Activated gamma-delta T cell treated with anti-CD3 and anti-CD28 coated beads, Interleukin-2, amount 50 U/mL, for 16 hours (primary cell): ENCODE results near the gene BECN2.

Experiments
- DNase-seq: peaks from one replicate; pipeline ENCODE4 v3.0.0-alpha.2; 2020; ENCODE audit warnings: low read depth

The BECN2 gene, protein sequence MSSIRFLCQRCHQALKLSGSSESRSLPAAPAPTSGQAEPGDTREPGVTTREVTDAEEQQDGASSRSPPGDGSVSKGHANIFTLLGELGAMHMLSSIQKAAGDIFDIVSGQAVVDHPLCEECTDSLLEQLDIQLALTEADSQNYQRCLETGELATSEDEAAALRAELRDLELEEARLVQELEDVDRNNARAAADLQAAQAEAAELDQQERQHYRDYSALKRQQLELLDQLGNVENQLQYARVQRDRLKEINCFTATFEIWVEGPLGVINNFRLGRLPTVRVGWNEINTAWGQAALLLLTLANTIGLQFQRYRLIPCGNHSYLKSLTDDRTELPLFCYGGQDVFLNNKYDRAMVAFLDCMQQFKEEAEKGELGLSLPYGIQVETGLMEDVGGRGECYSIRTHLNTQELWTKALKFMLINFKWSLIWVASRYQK

GRCh38 chr1:241957692-241958494 lies at the start of gene BECN2:
Gene BECN2, plus strand, starts transcription at chr1:241957767. Its CDS starts 0 bp downstream, at chr1:241957767.
- no peak for DNase-seq

- DNase-seq = no peak
These were observed 41.4 kb upstream of the BECN2 start for GRCh38 chr1:241916196-241916595.

- no peak for DNase-seq
These were observed 40.1 kb upstream of the BECN2 start for GRCh38 chr1:241917487-241917886.

DNA sequence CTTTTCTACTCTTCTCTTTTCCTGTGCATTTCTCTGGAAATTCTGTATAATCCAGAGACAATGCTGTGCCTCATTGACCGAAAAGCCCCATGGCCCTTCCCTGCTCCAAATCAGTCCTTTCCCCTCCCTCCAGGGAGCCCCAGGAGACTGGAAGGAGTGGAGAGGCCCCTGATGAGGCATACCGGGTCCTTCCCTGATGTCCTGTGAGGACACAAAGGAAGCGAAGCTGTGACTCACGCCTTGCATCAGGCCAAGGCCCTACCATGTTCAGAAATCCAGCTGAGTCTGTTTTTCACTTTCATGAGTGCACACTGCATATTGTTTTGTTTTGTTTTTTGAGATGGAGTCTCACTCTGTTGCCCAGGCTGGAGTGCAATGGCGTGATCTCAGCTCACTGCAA lies 38.7 kb upstream of the BECN2 start:
- no peak for DNase-seq

GRCh38 chr1:241924080-241924808 lies 33.3 kb upstream of the BECN2 start:
- no peak for DNase-seq

- DNase-seq = no peak
These were observed 31.4 kb upstream of the BECN2 start for GRCh38 chr1:241926141-241926540.

- no peak for DNase-seq
These were observed 30.2 kb upstream of the BECN2 start for GRCh38 chr1:241927321-241927720.

- no peak for DNase-seq
These were observed 24.7 kb upstream of the BECN2 start for GRCh38 chr1:241932845-241933244.

DNA sequence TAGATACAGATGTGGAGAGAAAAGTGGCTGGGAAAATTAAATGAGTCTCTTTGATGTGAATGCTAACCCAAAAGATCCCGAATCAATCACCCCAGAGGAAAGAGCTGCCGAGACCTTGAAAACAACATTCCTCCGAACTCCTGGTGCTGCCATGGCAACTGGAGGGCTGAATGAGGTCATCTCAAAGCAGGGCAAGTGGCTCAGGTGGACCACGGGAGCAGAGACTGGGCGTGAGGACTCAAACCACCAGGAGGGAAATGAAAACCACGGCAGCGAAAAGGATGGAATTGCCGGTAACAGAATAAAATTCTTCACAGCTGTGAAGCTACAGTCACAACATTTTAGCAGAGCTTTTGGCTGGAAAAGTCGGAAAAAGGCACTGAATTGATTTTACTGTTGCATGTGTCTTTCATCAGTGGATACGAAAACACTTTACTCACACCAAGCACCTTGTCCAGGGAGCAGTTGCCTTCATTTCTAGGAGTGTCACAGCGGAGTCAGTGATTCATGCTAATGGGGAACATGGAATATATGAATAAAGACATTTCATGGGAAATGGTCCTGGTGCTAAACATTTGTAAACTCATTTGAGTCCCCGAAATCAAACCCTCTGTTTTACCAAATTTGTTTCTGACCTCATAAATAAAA lies 23.2 kb upstream of the BECN2 start:
- DNase-seq = no peak

GRCh38 chr1:241934866-241935265 lies 22.7 kb upstream of the BECN2 start:
- DNase-seq = no peak

- no peak for DNase-seq
These were observed 17.8 kb upstream of the BECN2 start for GRCh38 chr1:241939798-241940197.

DNA sequence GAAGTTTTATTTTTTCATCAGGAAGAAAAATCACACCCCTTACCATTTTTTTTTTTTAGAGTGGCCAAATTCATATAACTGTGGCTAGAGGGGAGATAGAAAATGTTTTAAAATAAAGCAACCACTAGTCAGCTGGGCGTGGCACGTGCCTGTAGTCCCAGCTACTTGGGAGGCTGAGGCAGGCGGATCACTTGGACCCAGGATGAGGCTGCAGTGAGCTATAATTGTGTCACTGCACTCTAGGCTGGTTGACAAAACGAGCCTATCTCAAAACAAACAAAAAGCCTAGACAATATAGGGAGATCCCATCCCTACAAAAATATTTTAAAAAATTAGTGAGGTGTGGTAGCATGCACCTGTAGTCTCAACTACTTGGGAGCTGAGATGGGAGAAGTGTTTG lies 14.8 kb upstream of the BECN2 start:
- DNase-seq = no peak

GRCh38 chr1:241944300-241944699 lies 13.3 kb upstream of the BECN2 start:
- no peak for DNase-seq

DNA sequence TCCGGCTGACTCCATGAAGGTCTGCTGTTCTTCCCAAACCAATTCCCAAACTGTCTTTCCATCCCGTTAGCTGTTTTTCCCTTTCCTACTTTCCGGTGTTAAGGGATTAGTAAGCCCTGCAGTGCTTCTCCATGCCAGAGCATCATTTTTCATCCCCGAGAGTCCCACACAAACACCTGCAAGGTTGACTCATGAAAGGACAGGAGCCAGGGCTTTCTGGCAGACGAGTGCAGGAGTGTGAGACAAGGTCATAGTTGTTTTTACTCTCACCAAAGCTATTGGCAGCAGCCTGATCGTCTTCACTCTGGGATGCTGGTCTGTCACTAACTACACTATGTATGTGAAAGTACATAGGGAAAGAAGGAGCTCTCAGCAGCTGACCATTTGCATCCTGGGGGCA lies 10.2 kb upstream of the BECN2 start:
- DNase-seq = no peak

GRCh38 chr1:241950390-241950789 lies 7.2 kb upstream of the BECN2 start:
- DNase-seq = no peak

GRCh38 chr1:241962153-241962552 lies 4.6 kb downstream of the BECN2 start:
- no peak for DNase-seq

GRCh38 chr1:241963722-241964121 lies 6.2 kb downstream of the BECN2 start:
- DNase-seq = no peak

DNA sequence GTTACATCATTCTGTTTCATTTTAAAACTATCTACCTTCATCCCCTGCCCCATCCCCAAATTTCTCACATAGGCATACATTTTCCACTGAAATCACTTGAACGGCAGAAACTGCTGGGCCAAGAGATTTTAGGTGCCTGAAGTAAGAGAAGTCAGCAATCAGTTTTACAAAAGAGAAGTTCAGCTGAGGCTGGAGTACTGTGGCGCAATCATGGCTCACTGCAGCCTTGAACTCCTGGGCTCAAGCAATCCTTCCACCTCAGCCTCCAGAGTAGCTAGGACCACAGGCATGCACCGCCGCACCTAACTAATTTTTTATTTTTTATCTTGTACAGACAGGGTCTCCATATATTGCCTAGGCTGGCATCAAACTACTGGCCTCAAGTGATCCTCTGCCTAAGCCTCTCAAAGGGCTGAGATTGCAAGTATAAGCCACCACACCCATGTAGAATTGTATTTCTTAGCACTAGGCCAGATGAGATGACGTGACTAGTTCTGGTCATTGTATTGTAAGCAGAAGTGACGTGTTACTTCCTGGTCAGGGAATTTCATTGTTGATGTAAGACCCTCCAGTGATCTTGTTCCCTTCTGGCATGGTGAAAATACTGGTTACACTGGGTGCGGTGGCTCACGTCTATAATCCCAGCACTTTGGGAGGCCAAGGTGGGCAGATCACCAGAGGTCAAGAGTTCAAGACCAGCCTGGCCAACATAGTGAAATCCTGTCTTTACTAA lies 7.1 kb downstream of the BECN2 start:
- DNase-seq = no peak

- DNase-seq = no peak
These were observed 11.0 kb downstream of the BECN2 start for GRCh38 chr1:241968611-241969010.

- DNase-seq = no peak
These were observed 15.3 kb downstream of the BECN2 start for GRCh38 chr1:241972703-241973369.

DNA sequence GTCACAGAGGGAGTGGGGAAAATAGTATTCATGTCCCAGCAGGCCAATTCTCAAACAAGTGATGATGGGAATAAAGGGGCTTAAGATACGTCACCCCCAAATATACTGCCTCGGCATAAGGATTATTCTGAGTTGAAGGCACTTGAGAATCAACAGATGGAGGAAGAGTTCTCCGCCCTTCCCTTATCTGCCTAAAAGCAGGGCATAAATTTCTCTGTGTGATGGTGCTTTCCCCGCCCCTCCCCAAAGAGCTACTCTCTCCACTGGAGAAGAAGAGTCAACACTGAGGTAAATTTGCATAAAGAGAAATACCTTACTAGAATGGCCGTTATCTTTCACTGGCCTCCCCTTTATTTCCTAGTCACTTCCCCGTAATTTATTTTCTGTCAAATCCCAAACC lies 18.7 kb downstream of the BECN2 start:
- DNase-seq = no peak
